Mesodermal cell (in vitro differentiated cells): ENCODE results near the gene SDHAF2. TPM values are rescaled to one million over a fixed set of nuclear protein-coding genes. Genes with fewer than 3 reads are reported as not detected.
"Not testable (repeated sequence)": the region's sequence is repeated elsewhere in the genome, so short reads cannot be mapped to it uniquely, and the experiment has no call there.

Experiments used
- H3K27ac ChIP-seq: 2 replicates; pipeline ENCODE4 v1.7.0; 2013; ENCODE audit warnings: mild to moderate bottlenecking, low read depth, low read length, moderate library complexity; ENCODE audit not compliant: severe bottlenecking
- H3K36me3 ChIP-seq: 2 replicates; pipeline ENCODE4 v1.7.1; 2013; ENCODE audit warnings: mild to moderate bottlenecking, low read length, moderate library complexity; ENCODE audit not compliant: control insufficient read depth, insufficient read depth
- H3K4me1 ChIP-seq: one replicate; pipeline ENCODE4 v1.7.1; 2013; ENCODE audit warnings: mild to moderate bottlenecking, low read length; ENCODE audit not compliant: insufficient read depth, control insufficient read depth, poor library complexity, severe bottlenecking
- H3K4me3 ChIP-seq: 2 replicates; pipeline ENCODE4 v1.7.0; 2013; ENCODE audit warnings: low read length, control low read depth, mild to moderate bottlenecking; ENCODE audit not compliant: insufficient read depth, poor library complexity, severe bottlenecking; ENCODE audit errors: extremely low read depth
- H3K9me3 ChIP-seq: 2 replicates; pipeline ENCODE4 v1.7.1; 2013; ENCODE audit warnings: mild to moderate bottlenecking, low read length, moderate library complexity; ENCODE audit not compliant: control insufficient read depth
- WGBS, 2 experiments: methylation state at CpG; one replicate each; pipeline ENCODE4 v1.1.5; 2013; ENCODE audit warnings: missing lambda C conversion rate in 2 of 2; ENCODE audit not compliant: insufficient coverage in 2 of 2; 5-methylcytosine and 5-hydroxymethylcytosine counted together
- polyA plus RNA-seq, 2 experiments: library from polyadenylated mRNA; stranded (reverse); fragments of 50-300 nt; gene quantifications; one replicate each; pipeline ENCODE4 v1.2.3, GENCODE V29; 2013

SDHAF2 gene
- 35.4 TPM for polyA plus RNA-seq (2013, experiment 1 of 2)
- 26.0 TPM for polyA plus RNA-seq (2013, experiment 2 of 2)

DNA sequence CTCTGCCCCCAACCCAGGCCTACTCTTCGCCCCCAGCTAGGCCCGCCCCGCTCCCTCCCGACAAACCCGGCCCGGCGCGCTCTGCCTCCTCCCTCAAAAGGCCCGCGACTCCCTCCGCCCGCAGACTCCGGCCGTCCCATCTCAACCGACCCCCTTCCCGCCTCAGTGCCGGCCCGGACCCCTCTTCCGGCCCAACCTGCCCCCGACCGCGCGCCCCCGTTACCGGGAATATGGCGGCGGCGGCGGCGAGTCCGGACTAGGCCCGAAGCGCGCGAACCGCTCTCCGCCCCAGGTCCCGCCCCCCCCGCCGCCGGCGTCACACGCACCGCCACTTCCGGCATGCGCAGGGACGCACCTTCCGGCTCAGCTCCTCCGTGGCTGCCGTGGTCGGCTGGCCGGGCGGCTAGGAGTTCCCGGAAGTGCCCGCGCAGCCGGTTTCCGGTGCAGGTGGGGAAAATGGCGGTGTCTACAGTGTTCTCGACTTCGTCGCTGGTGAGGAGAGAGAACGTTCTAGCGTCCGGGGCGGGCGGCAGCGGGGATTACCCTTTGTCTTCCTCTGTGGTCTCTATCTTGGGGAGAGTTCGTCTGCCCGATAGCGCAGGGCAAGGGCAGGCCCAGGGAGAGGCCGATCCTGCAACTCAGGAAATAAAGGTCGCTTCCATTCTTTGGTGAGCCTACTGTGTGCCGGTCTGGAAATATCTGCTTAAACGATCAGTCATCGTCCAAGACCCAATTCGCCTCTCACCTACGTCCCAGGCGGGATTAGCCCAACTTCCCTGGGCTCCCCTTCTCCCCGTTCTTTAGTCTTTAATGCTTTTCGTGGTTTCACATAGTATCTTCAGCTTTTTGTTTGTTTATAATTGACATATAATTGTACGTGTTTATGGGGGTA, at the start of gene SDHAF2, which contains the start of gene CPSF7:
SDHAF2 (plus strand) TSS at position 434 of the 892 bp plus-strand sequence; CDS start at position 457, 23 bp downstream.
CPSF7 (minus strand) TSS at position 285 of the 892 bp plus-strand sequence. CDS start 740 bp downstream, outside the sequence.
- WGBS, 2 experiments: 0% methylated on average over 46 to 47 of the region's 82 CpGs
- Histone ChIP-seq H3K9me3 (no peaks in the 10 kb centered on the region), H3K27ac (peak within 1 kb of the TSS; percentile 99), H3K4me1 (peaks cover 9% of the 10 kb centered on the region), H3K4me3 (peak within 1 kb of the TSS; percentile 97), H3K36me3 (peaks cover 64% of the 10 kb centered on the region)

GRCh38 chr11:61380884-61381283, 49.0 kb upstream of the SDHAF2 start:
- 96 to 98% methylated on average over 5 of the region's 9 CpGs for WGBS, 2 experiments
- H3K4me3 ChIP-seq: no peak overlapping the region
- no peaks in the 10 kb centered on the region for H3K4me1 ChIP-seq
- no peak overlapping the region for H3K27ac ChIP-seq
- no peaks in the 10 kb centered on the region for H3K9me3 ChIP-seq
- peaks cover 10% of the 10 kb centered on the region for H3K36me3 ChIP-seq

DNA sequence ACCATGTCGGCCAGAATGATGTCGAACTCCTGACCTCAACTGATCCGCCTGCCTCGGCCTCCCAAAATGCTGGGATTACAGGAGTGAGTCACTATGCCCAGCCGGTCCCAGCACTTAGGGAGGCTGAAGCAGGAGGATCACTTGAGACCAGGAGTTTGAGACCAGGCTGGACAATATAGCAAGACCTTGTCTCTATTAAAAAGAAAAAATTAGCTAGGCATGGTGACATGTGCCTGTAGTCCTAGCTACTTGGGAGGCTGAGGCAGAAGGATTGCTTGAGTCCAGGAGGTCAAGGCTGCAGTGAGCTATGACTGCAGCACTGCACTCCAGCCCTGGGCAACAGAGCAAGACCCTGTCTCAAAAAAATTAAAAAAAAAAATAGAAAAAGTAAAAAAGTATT, 46.1 kb upstream of the SDHAF2 start:
- 93 to 100% methylated on average over 5 of the region's 5 CpGs for WGBS, 2 experiments
- not testable (repeated sequence) for H3K4me3 ChIP-seq, H3K36me3 ChIP-seq, H3K9me3 ChIP-seq, H3K4me1 ChIP-seq, H3K27ac ChIP-seq

DNA sequence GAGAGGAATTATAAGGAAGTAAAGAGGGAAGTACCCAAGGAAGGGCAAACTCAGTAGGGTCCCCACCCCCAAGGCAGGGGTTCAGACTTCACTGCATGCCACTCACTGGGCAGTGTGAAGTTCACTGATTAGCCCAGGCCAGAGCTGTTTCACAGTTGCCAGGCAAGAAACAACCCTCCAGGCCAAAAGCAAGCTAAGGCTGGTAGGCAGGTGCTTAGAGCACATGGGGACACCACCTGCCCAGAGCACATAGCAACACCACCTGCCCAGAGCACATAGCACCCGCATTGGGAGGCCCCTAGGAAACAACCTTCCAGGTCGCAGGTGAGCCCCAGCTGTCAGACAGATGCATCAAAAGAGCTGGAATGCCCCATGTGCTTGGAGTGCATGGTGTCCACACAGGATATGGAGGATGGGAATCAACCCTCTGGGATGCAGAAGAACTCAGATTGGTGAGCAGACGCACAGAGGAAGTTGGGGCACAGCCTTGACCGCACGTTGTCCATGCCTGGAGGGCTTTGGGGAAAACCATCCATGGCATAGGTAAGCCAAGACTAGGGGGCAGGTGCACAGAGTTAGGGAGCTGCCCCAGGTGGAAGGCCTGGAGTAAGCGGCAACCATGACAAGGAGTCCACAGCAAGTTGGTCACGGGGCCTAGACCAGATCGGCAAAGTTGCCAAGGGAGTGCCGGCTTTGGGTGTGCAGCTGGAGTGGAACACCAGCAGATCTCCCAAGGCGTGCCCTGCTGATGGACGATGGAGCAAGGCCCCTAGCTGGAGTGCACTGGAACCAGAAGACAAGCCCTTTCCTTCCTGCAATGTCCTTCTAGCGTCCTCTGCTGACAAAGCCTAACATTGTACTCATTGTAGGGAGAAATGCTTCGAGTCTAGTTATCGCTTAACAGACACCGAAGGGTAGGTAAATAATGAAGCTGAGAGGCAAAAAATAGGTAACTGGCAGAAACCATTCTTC, 45.4 kb upstream of the SDHAF2 start:
- Histone ChIP-seq H3K9me3 (peaks cover 2% of the 10 kb centered on the region), H3K27ac (no peak overlapping the region), H3K36me3 (no peaks in the 10 kb centered on the region), H3K4me1 (no peaks in the 10 kb centered on the region), H3K4me3 (no peak overlapping the region)
- WGBS, 2 experiments: 92 to 94% methylated on average over 8 to 11 of the region's 15 CpGs

- H3K4me1 ChIP-seq: peaks cover 5% of the 10 kb centered on the region
- peaks cover 15% of the 10 kb centered on the region for H3K36me3 ChIP-seq
- 100% methylated on average over 1 of the region's 1 CpG for WGBS, 2 experiments
- H3K9me3 ChIP-seq: peaks cover 17% of the 10 kb centered on the region
- H3K4me3 ChIP-seq: no peak overlapping the region
- H3K27ac ChIP-seq: no peak overlapping the region
These were observed 39.8 kb upstream of the SDHAF2 start for GRCh38 chr11:61390161-61390560.

- 9 to 17% methylated on average over 5 to 8 of the region's 15 CpGs for WGBS, 2 experiments
- no peak overlapping the region for H3K27ac ChIP-seq
These were observed 36.8 kb upstream of the SDHAF2 start for GRCh38 chr11:61392981-61393595.

DNA sequence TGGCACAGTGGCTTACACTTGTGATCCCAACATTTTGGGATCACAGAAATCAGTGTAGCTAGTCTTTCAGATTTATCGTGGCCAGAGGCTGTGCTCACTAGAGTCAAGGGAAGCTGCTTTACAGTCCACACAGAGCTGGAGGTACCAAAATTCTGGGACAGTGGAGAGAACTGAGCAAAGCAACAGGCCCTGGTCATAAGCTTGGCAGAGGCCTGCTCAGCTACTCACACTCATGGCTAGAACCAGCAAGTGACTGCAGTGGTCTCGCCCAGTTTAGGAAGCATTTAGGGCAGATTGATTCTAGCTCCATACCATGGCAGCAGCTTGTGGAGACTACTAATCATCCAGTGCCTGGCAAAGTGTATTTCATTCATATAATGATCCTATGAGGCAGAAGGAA, 28.8 kb upstream of the SDHAF2 start:
- Histone ChIP-seq H3K36me3 (peaks cover 71% of the 10 kb centered on the region), H3K4me1 (peaks cover 7% of the 10 kb centered on the region), H3K4me3 (no peak overlapping the region), H3K9me3 (no peaks in the 10 kb centered on the region), H3K27ac (no peak overlapping the region)
- WGBS, 2 experiments: 100% methylated on average over 1 to 2 of the region's 2 CpGs

More at GRCh38 chr11:61392981-61393595, 36.8 kb upstream of the SDHAF2 start:
- Histone ChIP-seq H3K4me1 (peaks cover 5% of the 10 kb centered on the region), H3K36me3 (peaks cover 30% of the 10 kb centered on the region), H3K9me3 (peaks cover 17% of the 10 kb centered on the region), H3K4me3 (peak overlapping the region; percentile 73)

DNA sequence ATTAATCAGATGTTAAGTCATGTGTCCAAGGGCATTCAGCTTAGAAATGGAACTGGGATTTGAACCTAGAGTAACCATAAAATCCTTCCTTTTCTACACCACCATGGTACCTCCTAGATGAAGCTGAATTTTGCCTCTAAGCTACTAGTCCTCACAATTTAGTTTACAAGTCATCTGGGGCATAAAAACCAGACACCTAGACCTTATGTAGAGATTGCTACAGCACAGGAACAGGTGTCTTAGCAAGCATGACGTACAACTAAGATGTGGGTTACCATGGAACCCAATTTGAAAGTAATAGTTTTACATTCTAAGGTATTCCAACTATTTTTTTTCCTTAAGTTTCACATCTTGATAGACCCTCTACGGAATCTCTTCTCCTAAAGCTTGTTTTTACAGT, 28.4 kb upstream of the SDHAF2 start:
- Histone ChIP-seq H3K4me3 (no peak overlapping the region), H3K27ac (no peak overlapping the region), H3K36me3 (peaks cover 75% of the 10 kb centered on the region), H3K4me1 (peaks cover 7% of the 10 kb centered on the region), H3K9me3 (no peaks in the 10 kb centered on the region)
- 93 to 100% methylated on average over 1 to 2 of the region's 2 CpGs for WGBS, 2 experiments

- 100% methylated on average over 1 of the region's 1 CpG for WGBS, 2 experiments
- H3K36me3 ChIP-seq: peaks cover 84% of the 10 kb centered on the region
- H3K27ac ChIP-seq: no peak overlapping the region
- H3K4me3 ChIP-seq: no peak overlapping the region
- H3K4me1 ChIP-seq: peaks cover 7% of the 10 kb centered on the region
- H3K9me3 ChIP-seq: no peaks in the 10 kb centered on the region
These were observed 26.3 kb upstream of the SDHAF2 start for GRCh38 chr11:61403658-61404057.

GRCh38 chr11:61404103-61404502, 25.8 kb upstream of the SDHAF2 start:
- Histone ChIP-seq H3K9me3 (no peaks in the 10 kb centered on the region), H3K4me1 (peaks cover 7% of the 10 kb centered on the region), H3K4me3 (no peak overlapping the region), H3K36me3 (peaks cover 84% of the 10 kb centered on the region), H3K27ac (peak overlapping the region; percentile 39)
- WGBS, 2 experiments: 92 to 100% methylated on average over 3 to 4 of the region's 5 CpGs
